GM12878 (cell line): ENCODE results near the gene DNAJB5. TPM values are rescaled to one million over a fixed set of nuclear protein-coding genes. Genes with fewer than 3 reads are reported as not detected.
A peak's percentile ranks its signal among the peaks of the same experiment; 100 is the strongest.

ENCODE experiments used
- BHLHE40 ChIP-seq, 2 experiments: fragments of 450-650 bp in 1 of 2; IDR thresholded peaks; 2 replicates each; pipeline ENCODE4 v1.6.1; 2011 to 2017; ENCODE audit warnings: low read depth in 2 of 2, borderline replicate concordance in 1 of 2, improper control_type of control experiment in 1 of 2, low read length in 1 of 2, mild to moderate bottlenecking in 1 of 2
- DPF2 ChIP-seq: fragments of 450-650 bp; IDR thresholded peaks from 2 replicates; pipeline ENCODE4 v1.6.1; 2017; ENCODE audit warnings: mild to moderate bottlenecking
- FOXK2 ChIP-seq: fragments of 450-650 bp; IDR thresholded peaks from 2 replicates; pipeline ENCODE4 v1.6.1; 2017; ENCODE audit warnings: mild to moderate bottlenecking, moderate library complexity
- MEF2B ChIP-seq: fragments of 450-650 bp; IDR thresholded peaks from 2 replicates; pipeline ENCODE4 v1.6.1; 2018; ENCODE audit warnings: mild to moderate bottlenecking, moderate library complexity; ENCODE audit not compliant: partially characterized antibody, poor library complexity, severe bottlenecking
- NFYB ChIP-seq: IDR thresholded peaks from 2 replicates; pipeline ENCODE4 v1.6.1; 2011; ENCODE audit warnings: low read depth, mild to moderate bottlenecking, low read length, improper control_type of control experiment, moderate library complexity; ENCODE audit not compliant: insufficient read depth
- PAX8 ChIP-seq: fragments of 450-650 bp; IDR thresholded peaks from 2 replicates; pipeline ENCODE4 v1.6.1; 2017; ENCODE audit warnings: mild to moderate bottlenecking, moderate library complexity
- POLR2A ChIP-seq: IDR thresholded peaks from 2 replicates; pipeline ENCODE4 v1.6.1; 2011; ENCODE audit warnings: low read depth, mild to moderate bottlenecking, low read length
- RAD51 ChIP-seq: fragments of 450-650 bp; IDR thresholded peaks from 2 replicates; pipeline ENCODE4 v1.6.1; 2016; ENCODE audit warnings: moderate library complexity, mild to moderate bottlenecking, inconsistent platforms
- RB1 ChIP-seq: fragments of 450-650 bp; formaldehyde crosslinking; IDR thresholded peaks from 2 replicates; pipeline ENCODE4 v1.6.1; 2017; ENCODE audit warnings: mild to moderate bottlenecking, borderline replicate concordance
- USF1 ChIP-seq: IDR thresholded peaks from 2 replicates; pipeline ENCODE4 v1.6.1; 2011; ENCODE audit warnings: borderline replicate concordance, low read depth, mild to moderate bottlenecking, moderate library complexity, mixed read lengths, low read length; ENCODE audit not compliant: insufficient read depth; ENCODE audit errors: extremely low read length
- ZNF207 ChIP-seq: fragments of 450-650 bp; IDR thresholded peaks from 2 replicates; pipeline ENCODE4 v1.6.1; 2014; ENCODE audit warnings: antibody characterized with exemption, mild to moderate bottlenecking, borderline replicate concordance
- polyA plus RNA-seq, 11 experiments: library from polyadenylated mRNA; depleted of rRNA in 4 of 11; unstranded in 6 of 11; stranded (reverse) in 5 of 11; fragments of >200 nt; fragmentation: Nextera tagmentation in 4 of 11; fragmentation: Illumina TruSeq in 1 of 11; extraction: Ambion mirVana in 4 of 11; extraction: Trizol in 1 of 11; gene quantifications; 1 replicate in 1 of 11; 2 replicates in 10 of 11; pipeline versions ENCODE4 v1.2.1 to v1.2.3, GENCODE V29; 2011 to 2016; ENCODE audit warnings: inconsistent platforms in 2 of 11, missing spikeins in 2 of 11, low read depth in 1 of 11
- total RNA-seq, 4 experiments: library from RNA; depleted of rRNA in 3 of 4; stranded (reverse); fragments of >200 nt in 3 of 4; fragmentation: Illumina TruSeq in 1 of 4; extraction: Trizol in 1 of 4; gene quantifications; 2 replicates each; pipeline versions ENCODE4 v1.2.1 to v1.2.3, GENCODE V29; 2013 to 2021
- TF ChIP-seq, protein P1 (sequence below): fragments of 150-350 bp; IDR thresholded peaks from 2 replicates; pipeline ENCODE4 v1.6.1; 2016; ENCODE audit warnings: low read depth, low read length
- TF ChIP-seq, protein P2 (sequence below): IDR thresholded peaks from 2 replicates; pipeline ENCODE4 v1.6.1; 2012; ENCODE audit warnings: low read length, inconsistent platforms
- TF ChIP-seq, protein P3 (sequence below): fragments of 450-650 bp; IDR thresholded peaks from 2 replicates; pipeline ENCODE4 v1.6.1; 2018; ENCODE audit warnings: borderline replicate concordance, mild to moderate bottlenecking; ENCODE audit not compliant: partially characterized antibody
- TF ChIP-seq, protein P4 (sequence below): fragments of 450-650 bp; IDR thresholded peaks from 2 replicates; pipeline ENCODE4 v1.6.1; 2017; ENCODE audit warnings: low read depth, mild to moderate bottlenecking, moderate library complexity

Gene DNAJB5
- total and polyA plus RNA-seq, 10 of the 15 experiments (the other 5 are each of a cell fraction or from before 2014, with no cell fraction given), result 0.92 to 13.3 (median 6.8) TPM

DNA sequence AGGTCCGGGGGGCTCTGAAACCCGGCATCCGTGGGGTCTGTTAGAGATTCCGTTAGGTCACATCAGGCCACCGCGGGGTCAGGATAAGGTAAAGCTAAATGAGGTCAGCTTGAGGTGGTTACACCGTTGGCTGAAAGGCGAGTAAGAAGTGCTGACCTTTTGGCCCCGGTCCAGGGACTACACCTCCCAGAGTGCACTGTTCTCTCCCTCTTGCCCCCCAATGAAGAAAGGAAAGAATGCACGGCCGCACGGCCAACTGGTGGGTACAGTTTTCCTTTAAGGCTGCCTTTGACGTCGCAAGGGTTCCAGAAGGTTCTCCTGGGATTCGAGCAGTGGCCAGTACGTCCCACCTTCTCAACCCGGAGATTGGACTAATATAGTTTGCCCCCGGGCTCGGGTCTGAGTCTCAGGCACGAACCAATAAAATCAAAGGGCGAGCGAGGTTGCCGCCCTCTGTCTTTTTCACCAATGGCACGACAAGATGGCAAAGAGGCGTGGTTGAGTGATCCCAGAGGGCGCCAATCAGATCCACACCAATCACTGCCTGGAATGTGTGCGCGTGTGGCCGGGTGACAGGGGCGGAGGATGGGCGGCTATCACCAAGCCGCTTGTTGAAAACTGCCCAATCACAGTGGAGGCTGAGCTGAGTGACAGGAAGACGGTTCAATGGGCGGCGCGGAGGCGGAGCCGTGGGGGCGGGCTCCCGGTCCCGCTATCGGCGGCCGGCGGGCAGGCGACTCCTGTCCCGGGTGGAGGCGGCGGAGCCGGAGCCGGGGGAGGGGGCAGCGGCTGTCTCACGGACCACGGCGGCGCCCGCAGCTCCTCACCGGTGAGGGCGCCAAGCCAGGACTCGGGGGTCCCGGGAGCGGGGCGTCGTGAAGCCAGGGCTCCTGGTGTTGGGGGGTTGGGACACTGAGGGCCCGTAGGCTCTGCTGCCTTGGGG lies at the start of gene DNAJB5 (continued):
- TF ChIP-seq, protein P1, sequence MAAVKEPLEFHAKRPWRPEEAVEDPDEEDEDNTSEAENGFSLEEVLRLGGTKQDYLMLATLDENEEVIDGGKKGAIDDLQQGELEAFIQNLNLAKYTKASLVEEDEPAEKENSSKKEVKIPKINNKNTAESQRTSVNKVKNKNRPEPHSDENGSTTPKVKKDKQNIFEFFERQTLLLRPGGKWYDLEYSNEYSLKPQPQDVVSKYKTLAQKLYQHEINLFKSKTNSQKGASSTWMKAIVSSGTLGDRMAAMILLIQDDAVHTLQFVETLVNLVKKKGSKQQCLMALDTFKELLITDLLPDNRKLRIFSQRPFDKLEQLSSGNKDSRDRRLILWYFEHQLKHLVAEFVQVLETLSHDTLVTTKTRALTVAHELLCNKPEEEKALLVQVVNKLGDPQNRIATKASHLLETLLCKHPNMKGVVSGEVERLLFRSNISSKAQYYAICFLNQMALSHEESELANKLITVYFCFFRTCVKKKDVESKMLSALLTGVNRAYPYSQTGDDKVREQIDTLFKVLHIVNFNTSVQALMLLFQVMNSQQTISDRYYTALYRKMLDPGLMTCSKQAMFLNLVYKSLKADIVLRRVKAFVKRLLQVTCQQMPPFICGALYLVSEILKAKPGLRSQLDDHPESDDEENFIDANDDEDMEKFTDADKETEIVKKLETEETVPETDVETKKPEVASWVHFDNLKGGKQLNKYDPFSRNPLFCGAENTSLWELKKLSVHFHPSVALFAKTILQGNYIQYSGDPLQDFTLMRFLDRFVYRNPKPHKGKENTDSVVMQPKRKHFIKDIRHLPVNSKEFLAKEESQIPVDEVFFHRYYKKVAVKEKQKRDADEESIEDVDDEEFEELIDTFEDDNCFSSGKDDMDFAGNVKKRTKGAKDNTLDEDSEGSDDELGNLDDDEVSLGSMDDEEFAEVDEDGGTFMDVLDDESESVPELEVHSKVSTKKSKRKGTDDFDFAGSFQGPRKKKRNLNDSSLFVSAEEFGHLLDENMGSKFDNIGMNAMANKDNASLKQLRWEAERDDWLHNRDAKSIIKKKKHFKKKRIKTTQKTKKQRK, result peak; percentile 89
- TF ChIP-seq ZNF207 (0 out of 2 replicates have a peak, but pooled peaks have one; percentile 66), RAD51 (peak; percentile 44; the same call in 1 of the 2 replicates), NFYB (peak; percentile 93), POLR2A (peak; percentile 71), RB1 (peak; percentile 48; the same call in 1 of the 2 replicates), FOXK2 (no peak), PAX8 (no peak), BHLHE40 (IDR thresholded peaks at IDR 0.05; ENCODE audit: borderline replicate concordance in 1 of 2, low read depth in 2 of 2, low read length in 1 of 2) (peak; percentile 41 to 85; a peak in 3 of 4 replicates), USF1 (peak; percentile 43), MEF2B (peak; percentile 11), DPF2 (peak; percentile 100)
- TF ChIP-seq, protein P2, sequence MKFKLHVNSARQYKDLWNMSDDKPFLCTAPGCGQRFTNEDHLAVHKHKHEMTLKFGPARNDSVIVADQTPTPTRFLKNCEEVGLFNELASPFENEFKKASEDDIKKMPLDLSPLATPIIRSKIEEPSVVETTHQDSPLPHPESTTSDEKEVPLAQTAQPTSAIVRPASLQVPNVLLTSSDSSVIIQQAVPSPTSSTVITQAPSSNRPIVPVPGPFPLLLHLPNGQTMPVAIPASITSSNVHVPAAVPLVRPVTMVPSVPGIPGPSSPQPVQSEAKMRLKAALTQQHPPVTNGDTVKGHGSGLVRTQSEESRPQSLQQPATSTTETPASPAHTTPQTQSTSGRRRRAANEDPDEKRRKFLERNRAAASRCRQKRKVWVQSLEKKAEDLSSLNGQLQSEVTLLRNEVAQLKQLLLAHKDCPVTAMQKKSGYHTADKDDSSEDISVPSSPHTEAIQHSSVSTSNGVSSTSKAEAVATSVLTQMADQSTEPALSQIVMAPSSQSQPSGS, result no peak
- TF ChIP-seq, protein P3, sequence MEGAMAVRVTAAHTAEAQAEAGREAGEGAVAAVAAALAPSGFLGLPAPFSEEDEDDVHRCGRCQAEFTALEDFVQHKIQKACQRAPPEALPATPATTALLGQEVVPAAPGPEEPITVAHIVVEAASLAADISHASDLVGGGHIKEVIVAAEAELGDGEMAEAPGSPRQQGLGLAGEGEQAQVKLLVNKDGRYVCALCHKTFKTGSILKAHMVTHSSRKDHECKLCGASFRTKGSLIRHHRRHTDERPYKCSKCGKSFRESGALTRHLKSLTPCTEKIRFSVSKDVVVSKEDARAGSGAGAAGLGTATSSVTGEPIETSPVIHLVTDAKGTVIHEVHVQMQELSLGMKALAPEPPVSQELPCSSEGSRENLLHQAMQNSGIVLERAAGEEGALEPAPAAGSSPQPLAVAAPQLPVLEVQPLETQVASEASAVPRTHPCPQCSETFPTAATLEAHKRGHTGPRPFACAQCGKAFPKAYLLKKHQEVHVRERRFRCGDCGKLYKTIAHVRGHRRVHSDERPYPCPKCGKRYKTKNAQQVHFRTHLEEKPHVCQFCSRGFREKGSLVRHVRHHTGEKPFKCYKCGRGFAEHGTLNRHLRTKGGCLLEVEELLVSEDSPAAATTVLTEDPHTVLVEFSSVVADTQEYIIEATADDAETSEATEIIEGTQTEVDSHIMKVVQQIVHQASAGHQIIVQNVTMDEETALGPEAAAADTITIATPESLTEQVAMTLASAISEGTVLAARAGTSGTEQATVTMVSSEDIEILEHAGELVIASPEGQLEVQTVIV, result peak; percentile 47
- TF ChIP-seq, protein P4, sequence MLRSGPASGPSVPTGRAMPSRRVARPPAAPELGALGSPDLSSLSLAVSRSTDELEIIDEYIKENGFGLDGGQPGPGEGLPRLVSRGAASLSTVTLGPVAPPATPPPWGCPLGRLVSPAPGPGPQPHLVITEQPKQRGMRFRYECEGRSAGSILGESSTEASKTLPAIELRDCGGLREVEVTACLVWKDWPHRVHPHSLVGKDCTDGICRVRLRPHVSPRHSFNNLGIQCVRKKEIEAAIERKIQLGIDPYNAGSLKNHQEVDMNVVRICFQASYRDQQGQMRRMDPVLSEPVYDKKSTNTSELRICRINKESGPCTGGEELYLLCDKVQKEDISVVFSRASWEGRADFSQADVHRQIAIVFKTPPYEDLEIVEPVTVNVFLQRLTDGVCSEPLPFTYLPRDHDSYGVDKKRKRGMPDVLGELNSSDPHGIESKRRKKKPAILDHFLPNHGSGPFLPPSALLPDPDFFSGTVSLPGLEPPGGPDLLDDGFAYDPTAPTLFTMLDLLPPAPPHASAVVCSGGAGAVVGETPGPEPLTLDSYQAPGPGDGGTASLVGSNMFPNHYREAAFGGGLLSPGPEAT, result no peak
